GM12878 (cell line): ENCODE data around the gene COX5A. TPM values are rescaled to one million over a fixed set of nuclear protein-coding genes. Genes with fewer than 3 reads are reported as not detected.

Experiments
- ATF2 ChIP-seq: IDR thresholded peaks from 2 replicates; pipeline ENCODE4 v1.6.1; 2012; ENCODE audit warnings: low read length, inconsistent platforms
- BCLAF1 ChIP-seq: fragments of 450-650 bp; IDR thresholded peaks from 2 replicates; pipeline ENCODE4 v1.6.1; 2017; ENCODE audit warnings: antibody characterized with exemption, mild to moderate bottlenecking, moderate library complexity
- DPF2 ChIP-seq: fragments of 450-650 bp; IDR thresholded peaks from 2 replicates; pipeline ENCODE4 v1.6.1; 2017; ENCODE audit warnings: mild to moderate bottlenecking
- GATAD2B ChIP-seq: fragments of 450-650 bp; conservative IDR thresholded peaks from 2 replicates; pipeline ENCODE4 v1.6.1; 2017; ENCODE audit warnings: low read depth, mild to moderate bottlenecking, moderate library complexity
- MXI1 ChIP-seq: fragments of 150-350 bp; IDR thresholded peaks from 2 replicates; pipeline ENCODE4 v1.6.1; 2011; ENCODE audit warnings: low read depth, mild to moderate bottlenecking, inconsistent platforms, low read length, improper control_type of control experiment
- POU2F2 ChIP-seq: IDR thresholded peaks from 3 replicates; pipeline ENCODE4 v1.6.1; 2011; ENCODE audit warnings: low read depth, mild to moderate bottlenecking, low read length, borderline replicate concordance
- RB1 ChIP-seq: fragments of 450-650 bp; formaldehyde crosslinking; IDR thresholded peaks from 2 replicates; pipeline ENCODE4 v1.6.1; 2017; ENCODE audit warnings: mild to moderate bottlenecking, borderline replicate concordance
- SKIL ChIP-seq: fragments of 450-650 bp; IDR thresholded peaks from 2 replicates; pipeline ENCODE4 v1.6.1; 2017; ENCODE audit warnings: mild to moderate bottlenecking, low read depth, inconsistent platforms; ENCODE audit not compliant: poor library complexity, severe bottlenecking
- SMAD1 ChIP-seq: fragments of 450-650 bp; IDR thresholded peaks from 2 replicates; pipeline ENCODE4 v1.6.1; 2018; ENCODE audit warnings: mild to moderate bottlenecking, low read depth; ENCODE audit not compliant: partially characterized antibody
- TCF7 ChIP-seq: IDR thresholded peaks from 2 replicates; pipeline ENCODE4 v1.6.1; 2014; ENCODE audit warnings: antibody characterized with exemption, borderline replicate concordance
- ZNF24 ChIP-seq: fragments of 450-650 bp; IDR thresholded peaks from 2 replicates; pipeline ENCODE4 v1.6.1; 2017; ENCODE audit warnings: antibody characterized with exemption, mild to moderate bottlenecking
- polyA plus RNA-seq, 11 experiments: library from polyadenylated mRNA; depleted of rRNA in 4 of 11; unstranded in 6 of 11; stranded (reverse) in 5 of 11; fragments of >200 nt; fragmentation: Nextera tagmentation in 4 of 11; fragmentation: Illumina TruSeq in 1 of 11; extraction: Ambion mirVana in 4 of 11; extraction: Trizol in 1 of 11; gene quantifications; 1 replicate in 1 of 11; 2 replicates in 10 of 11; pipeline versions ENCODE4 v1.2.1 to v1.2.3, GENCODE V29; 2011 to 2016; ENCODE audit warnings: inconsistent platforms in 2 of 11, missing spikeins in 2 of 11, low read depth in 1 of 11
- total RNA-seq, 4 experiments: library from RNA; depleted of rRNA in 3 of 4; stranded (reverse); fragments of >200 nt in 3 of 4; fragmentation: Illumina TruSeq in 1 of 4; extraction: Trizol in 1 of 4; gene quantifications; 2 replicates each; pipeline versions ENCODE4 v1.2.1 to v1.2.3, GENCODE V29; 2013 to 2021
- TF ChIP-seq, protein P1 (sequence below): fragments of 150-350 bp; IDR thresholded peaks from 2 replicates; pipeline ENCODE4 v1.6.1; 2016; ENCODE audit warnings: low read depth, low read length
- TF ChIP-seq, protein P2 (sequence below): fragments of 450-650 bp; IDR thresholded peaks from 2 replicates; pipeline ENCODE4 v1.6.1; 2018; ENCODE audit warnings: mild to moderate bottlenecking, low read depth, moderate library complexity; ENCODE audit not compliant: partially characterized antibody

COX5A gene
- total and polyA plus RNA-seq, 10 of the 15 experiments (the other 5 are each of a cell fraction or from before 2014, with no cell fraction given), result 84.5 to 1,218 (median 392) TPM

- TF ChIP-seq, protein P1, sequence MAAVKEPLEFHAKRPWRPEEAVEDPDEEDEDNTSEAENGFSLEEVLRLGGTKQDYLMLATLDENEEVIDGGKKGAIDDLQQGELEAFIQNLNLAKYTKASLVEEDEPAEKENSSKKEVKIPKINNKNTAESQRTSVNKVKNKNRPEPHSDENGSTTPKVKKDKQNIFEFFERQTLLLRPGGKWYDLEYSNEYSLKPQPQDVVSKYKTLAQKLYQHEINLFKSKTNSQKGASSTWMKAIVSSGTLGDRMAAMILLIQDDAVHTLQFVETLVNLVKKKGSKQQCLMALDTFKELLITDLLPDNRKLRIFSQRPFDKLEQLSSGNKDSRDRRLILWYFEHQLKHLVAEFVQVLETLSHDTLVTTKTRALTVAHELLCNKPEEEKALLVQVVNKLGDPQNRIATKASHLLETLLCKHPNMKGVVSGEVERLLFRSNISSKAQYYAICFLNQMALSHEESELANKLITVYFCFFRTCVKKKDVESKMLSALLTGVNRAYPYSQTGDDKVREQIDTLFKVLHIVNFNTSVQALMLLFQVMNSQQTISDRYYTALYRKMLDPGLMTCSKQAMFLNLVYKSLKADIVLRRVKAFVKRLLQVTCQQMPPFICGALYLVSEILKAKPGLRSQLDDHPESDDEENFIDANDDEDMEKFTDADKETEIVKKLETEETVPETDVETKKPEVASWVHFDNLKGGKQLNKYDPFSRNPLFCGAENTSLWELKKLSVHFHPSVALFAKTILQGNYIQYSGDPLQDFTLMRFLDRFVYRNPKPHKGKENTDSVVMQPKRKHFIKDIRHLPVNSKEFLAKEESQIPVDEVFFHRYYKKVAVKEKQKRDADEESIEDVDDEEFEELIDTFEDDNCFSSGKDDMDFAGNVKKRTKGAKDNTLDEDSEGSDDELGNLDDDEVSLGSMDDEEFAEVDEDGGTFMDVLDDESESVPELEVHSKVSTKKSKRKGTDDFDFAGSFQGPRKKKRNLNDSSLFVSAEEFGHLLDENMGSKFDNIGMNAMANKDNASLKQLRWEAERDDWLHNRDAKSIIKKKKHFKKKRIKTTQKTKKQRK, result no peak
- TF ChIP-seq RB1 (peak; percentile 50; the same call in 1 of the 2 replicates), MXI1 (0 out of 2 replicates have a peak, but pooled peaks have one; percentile 36), BCLAF1 (no peak), ATF2 (no peak), TCF7 (no peak), ZNF24 (no peak), SMAD1 (no peak), SKIL (no peak), POU2F2 (0 out of 3 replicates have a peak, but pooled peaks have one; percentile 9), GATAD2B (no peak), DPF2 (no peak)
- TF ChIP-seq, protein P2, sequence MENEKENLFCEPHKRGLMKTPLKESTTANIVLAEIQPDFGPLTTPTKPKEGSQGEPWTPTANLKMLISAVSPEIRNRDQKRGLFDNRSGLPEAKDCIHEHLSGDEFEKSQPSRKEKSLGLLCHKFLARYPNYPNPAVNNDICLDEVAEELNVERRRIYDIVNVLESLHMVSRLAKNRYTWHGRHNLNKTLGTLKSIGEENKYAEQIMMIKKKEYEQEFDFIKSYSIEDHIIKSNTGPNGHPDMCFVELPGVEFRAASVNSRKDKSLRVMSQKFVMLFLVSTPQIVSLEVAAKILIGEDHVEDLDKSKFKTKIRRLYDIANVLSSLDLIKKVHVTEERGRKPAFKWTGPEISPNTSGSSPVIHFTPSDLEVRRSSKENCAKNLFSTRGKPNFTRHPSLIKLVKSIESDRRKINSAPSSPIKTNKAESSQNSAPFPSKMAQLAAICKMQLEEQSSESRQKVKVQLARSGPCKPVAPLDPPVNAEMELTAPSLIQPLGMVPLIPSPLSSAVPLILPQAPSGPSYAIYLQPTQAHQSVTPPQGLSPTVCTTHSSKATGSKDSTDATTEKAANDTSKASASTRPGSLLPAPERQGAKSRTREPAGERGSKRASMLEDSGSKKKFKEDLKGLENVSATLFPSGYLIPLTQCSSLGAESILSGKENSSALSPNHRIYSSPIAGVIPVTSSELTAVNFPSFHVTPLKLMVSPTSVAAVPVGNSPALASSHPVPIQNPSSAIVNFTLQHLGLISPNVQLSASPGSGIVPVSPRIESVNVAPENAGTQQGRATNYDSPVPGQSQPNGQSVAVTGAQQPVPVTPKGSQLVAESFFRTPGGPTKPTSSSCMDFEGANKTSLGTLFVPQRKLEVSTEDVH, result no peak
These were observed 12.4 kb upstream of the COX5A start (continued) for GRCh38 chr15:74950078-74950908.
